HG02884 (cell line): ENCODE results near the gene EFL1.
"Not testable (repeated sequence)": the region's sequence is repeated elsewhere in the genome, so short reads cannot be mapped to it uniquely, and the experiment has no call there.

ENCODE experiments used
- ATAC-seq: cut with Tn5 transposase; IDR thresholded peaks from one replicate; pipeline ENCODE4 v1.9.1; 2021; ENCODE audit warnings: mild to moderate bottlenecking, moderate library complexity; ENCODE audit not compliant: unreplicated experiment

The EFL1 gene

DNA sequence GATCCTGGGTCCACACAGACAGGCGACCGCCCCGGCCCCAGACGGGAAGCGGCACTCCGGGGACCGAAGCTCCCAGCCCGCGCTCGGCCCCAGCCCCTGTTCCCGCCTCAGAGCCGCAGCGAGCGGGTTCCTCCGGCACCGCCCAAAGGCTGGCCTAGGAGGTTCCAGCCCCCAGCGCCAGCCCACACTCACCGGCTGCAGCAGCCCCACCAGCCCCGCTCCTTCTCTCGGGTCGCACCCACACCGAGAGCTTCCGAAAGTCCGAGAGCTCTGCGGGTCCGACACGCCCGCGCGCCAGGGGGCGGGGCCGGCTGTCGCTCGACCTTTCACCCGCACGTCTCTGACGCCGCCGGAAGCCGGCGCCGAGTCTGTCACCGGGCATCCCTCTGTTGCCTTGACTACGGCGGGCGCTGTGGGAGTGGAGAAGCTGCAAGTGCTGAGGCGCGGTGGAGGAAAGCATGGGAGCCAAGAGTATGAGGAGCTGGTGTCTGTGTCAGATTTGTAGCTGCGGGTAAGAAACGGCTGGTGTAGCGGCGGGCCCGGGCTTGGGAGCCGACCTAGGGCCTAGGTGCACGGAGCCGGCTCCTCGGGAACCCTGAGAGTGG, at the start of gene EFL1, which contains the start of gene SAXO2:
EFL1 (minus strand) TSS at position 313 of the 605 bp plus-strand sequence. CDS start 956 bp downstream, outside the sequence.
SAXO2 (plus strand) TSS at position 397 of the 605 bp plus-strand sequence; CDS start at position 459, 62 bp downstream.
- peak; percentile 89 for ATAC-seq

DNA sequence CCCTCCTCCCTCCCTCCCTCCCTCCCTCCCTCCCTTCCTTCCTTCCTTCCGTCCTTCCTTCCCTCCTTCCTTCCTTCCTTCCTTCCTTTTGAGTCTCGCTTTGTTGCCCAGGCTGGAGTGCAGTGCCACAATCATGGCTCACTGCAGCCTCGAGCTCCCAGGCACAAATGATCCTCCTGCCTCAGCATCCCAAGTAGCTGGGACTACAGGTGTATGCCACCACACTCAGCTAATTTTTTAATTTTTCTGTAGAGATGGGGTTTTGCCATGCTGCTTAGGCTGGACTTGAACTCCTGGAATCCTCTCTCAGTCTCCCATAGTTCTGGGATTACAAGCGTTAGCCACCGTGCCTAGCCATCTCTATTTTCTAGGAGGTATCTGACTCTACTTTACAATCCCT, 48.8 kb upstream of the EFL1 start:
- ATAC-seq, result not testable (repeated sequence)

DNA sequence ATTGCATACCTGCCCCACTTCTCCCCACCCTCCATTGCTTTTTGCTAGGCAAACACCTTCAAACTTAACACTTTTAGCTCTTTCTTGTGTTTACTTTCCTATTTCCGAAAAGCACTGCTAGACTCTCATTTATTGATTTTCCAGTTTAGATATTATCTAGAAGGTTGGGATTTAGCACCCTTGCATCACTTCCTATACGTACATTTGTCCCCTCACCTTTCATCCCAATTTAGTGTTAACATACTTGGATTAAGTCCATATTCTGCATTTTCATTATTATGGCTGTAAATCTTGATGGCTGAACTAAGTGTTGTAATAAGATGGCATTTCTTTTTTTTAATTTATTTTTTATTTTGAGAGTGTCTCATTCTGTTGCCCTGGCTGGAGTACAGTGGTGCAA, 47.3 kb upstream of the EFL1 start:
- ATAC-seq, result no peak

DNA sequence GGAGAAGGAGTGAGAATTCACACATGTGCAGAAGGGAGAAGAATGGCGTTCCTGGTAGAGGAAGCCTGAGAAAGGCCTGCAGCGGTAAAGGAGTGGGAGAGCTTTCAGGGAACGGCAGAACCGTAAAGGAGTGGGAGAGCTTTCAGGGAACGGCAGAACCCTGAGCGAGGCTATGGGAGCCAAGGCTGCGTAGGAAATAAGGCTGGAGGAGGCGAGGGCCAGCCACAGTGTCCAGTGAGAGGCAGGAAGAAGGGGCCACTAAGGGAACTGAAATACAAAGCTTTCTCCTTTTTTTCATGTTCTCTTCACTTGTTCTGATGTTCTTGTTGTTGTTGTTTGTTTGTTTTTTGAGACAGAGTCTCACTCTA, 45.2 kb upstream of the EFL1 start:
- no peak for ATAC-seq

DNA sequence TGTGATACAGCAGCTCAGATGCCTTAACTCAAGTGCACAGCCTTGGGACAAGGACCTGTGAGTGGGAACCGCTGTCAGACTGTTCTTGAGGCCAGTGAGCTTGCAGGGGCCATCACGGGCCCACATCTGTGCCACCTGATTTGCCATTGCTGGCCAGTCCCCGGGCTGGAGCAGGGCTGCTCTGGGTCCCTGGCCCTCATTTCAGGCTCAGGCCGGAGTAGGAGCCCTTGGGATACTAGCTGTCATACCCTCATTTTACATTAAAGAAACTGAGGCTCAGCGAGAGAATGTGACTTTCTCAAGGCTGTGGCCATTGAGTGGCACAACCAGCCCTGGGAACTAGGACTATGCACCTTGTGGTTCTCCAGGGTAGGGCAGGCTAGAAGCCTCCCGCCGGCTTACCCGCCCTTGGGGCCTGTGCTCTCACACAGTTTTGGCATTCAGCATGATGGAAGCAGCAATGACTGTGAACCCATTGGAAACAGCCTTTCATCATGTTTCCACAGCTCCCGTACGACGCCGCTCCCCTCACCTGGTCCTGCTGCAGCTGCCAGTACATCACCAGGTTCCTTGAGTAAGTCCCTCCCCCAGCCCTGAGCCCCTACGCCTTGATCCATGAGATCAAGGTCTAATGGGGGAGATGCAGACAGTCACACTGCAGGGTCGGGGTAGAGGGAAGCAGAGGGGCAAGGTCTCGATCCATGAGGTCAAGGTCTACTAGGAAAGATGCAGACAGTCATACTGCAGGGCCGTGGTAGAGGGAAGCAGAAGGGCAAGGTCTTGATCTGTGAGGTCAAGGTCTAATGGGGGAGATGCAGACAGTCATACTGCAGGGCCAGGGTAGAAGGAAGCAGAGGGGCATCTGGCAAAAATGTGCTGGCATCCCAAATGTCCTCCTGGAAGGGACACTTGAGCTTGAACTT, 44.5 kb upstream of the EFL1 start:
- ATAC-seq, result no peak

DNA sequence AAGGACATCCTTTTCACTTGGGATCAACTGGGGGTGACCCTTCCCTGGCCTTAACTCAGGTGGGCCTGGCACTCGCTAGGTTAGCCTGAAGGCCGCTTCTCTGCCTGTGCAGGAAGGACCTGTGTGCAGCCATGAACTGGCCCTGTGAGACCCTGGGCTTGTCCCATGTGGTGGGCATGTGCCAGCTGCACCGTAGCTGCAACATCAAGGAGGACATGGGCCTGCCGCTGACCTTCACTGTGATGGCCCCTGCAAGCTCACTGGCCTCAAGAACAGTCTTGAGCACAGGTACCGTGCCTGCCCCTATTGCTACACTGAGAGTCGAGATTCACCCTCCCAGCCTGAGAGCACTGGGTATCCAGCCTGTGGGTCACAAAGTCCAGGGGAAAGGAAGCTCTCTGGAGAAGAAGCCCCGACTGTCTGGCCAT, 43.1 kb upstream of the EFL1 start:
- no peak for ATAC-seq

DNA sequence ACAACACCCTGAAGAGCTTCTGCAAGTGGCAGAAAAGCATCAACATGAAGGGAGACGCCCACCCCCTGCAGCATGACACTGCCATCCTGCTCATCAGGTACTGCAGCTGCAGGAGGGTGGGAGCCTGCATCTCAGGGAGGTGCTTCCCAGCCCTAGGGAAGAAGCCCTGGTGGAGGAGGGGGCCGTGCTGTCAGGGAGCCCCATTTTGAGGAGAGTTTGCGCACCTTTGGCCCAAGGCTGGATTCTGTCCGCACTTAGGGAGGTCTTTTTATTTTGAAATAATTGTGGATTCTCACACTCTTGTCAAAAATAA, 42.2 kb upstream of the EFL1 start:
- ATAC-seq, result no peak

DNA sequence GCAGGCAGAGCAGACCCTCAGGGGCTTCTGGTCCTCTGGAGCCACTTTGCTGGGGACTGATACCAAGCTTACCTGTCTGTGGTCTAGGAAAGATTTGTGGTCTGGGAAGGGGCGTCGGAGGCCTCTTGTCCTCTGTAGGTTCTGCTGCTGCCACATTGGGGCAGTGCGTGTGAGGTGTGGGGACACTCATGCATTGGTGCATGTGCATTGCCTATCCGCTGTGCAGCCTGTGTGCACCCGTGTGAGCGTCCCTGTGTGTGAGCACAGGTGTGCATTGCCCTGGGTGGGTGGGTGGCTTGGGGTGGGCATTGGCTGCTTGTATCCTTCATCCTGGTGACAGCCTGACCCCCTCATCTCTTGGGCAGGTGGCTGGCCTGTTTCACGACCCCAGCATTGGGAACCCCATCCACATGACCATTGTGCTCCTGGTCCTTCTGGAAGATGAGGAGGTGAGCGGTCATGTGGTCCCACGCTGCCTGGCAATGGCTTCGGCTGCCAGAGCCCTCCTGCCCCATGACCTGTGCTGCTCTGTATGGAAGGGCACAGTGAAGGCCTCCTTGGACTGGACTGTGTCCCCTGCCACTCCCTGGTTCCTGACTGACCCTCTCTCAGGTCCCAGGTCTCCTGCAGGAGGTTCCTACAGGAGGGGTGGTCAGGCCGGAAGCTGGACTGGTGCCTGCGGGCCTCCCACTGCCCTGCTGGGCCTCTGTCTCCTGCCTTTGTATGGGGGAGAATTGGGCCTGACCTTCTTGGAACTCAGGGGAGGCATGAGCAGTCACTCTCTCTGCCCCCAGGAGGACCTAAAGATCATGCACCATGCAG, 41.6 kb upstream of the EFL1 start:
- ATAC-seq, result no peak

DNA sequence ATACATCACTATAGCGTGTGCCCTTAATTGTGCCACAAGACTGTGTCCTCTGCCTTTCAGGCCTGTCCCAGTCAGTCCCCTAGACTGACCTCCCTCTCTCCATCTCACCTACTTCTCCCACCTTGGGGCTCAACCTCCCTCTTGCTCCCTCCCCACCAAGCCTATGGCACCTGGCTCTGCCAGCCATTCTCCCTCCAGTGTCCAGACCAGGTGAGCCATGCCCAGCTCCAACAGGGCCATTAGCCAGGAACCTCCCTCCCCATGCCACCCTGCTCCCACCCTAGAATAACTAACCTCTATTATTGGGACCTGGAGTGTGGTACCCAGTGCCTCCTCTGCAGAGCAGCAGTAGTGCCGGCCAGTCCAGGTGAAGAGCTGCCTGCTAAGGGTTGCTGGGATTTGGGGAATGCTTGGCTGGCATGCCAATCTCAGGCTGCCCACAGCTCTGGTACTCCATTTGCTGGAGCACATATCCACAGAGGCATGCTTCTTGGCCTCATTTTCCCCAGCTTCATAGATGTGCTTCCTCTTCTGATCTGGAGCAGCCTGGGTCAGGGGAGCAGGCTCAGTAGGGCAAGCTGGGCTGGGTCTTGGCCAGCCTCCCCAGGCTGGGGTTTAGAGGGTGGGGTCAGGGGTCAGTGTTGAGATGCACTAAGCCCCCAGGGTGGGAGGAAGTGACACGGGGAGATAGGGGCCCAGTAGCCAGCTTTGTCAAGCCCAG, 38.9 kb upstream of the EFL1 start:
- ATAC-seq, result no peak

DNA sequence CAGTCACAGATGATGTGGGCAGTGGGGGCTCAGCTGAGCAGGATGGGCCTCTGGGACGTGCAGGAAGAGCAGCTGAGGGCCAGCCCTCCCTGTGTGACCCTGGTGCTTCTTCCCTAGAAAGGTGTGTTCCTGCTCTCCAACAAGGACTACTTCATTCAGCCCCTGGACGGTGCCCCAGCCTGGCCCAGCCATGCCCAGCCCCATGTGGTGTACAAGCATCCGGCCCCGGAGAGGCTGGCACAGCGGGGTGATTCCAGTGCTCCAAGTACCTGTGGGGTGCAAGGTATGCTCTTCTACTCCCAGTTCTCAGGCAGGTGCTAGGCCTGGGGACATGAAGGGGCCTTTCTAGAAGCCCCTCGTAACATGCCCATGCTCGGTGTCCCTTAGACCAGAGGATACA, 38.3 kb upstream of the EFL1 start:
- no peak for ATAC-seq

DNA sequence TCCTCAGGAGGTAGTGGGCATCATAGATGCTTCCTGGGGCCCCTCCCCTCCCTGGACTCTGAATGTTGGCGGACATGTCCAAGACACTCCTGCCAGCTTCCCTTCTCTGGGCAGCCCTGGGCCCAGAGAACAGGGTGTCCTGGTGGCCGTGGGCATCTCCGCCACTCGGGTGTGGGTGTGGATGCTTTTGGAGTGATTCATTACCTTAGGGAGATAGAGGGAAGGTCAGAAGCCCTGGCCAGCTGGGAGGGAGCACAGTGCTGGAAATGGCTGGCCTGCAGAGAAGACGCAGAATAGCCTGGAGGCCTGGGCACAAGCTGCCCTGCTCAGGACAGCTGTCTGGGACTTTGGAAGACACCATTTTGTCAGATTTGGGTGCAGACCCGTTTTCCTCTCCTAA, 37.8 kb upstream of the EFL1 start:
- ATAC-seq, result not testable (repeated sequence)

DNA sequence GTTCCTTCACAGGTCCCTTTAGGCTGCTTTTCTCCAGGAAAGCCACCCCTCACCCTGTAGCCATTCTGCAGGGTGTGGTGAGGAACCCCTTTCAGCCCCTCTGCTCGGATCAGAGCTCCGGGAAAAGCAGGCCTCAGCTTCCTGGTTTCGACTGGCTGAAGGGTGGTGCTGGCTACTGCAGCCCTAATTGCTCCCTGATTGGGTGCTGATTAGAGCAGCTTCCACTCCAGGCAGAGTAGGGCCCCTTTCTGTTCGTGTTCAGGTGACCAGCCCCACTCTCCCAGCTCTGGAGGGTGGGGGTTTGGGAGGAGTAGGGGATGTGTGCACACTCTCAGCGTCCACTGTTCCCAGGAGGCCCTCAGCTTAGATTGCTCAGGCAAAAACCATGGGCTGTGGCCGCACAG, 37.0 kb upstream of the EFL1 start:
- ATAC-seq, result not testable (repeated sequence)

DNA sequence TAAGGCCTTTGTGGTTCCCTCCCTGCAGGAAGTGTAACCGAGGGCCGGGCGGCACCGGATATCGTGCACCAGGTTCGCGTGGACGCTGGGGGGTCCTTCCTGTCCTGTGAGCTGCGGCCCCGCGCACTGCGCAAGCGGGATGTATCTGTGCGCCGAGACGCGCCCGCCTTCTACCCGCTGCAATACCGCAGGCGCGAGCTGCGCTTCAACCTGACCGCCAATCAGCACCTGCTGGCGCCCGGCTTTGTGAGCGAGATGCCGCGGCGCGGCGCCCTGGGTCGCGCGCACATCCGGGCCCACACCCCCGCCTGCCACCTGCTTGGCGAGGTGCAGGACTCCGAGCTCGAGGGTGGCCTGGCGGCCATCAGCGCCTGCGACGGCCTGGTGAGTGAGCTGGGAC, 36.0 kb upstream of the EFL1 start:
- ATAC-seq, result no peak

DNA sequence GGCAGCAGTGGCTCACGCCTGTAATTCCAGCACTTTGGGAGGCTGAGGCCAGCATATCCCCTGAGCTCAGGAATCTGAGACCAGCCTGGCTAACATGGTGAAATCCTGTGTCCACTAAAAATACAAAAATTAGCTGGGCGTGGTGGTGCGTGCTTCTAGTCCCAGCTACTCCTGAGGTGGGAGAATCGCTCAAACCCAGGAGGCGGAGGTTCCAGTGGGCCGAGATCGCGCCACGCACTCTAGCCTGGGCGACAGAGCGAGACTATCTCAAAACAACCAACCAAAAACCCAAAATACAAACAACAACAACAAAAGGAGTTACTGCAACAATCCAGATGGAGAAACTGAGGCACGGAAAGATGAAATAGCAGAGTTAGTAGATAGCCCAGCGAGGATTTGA, 35.5 kb upstream of the EFL1 start:
- ATAC-seq, result no peak

DNA sequence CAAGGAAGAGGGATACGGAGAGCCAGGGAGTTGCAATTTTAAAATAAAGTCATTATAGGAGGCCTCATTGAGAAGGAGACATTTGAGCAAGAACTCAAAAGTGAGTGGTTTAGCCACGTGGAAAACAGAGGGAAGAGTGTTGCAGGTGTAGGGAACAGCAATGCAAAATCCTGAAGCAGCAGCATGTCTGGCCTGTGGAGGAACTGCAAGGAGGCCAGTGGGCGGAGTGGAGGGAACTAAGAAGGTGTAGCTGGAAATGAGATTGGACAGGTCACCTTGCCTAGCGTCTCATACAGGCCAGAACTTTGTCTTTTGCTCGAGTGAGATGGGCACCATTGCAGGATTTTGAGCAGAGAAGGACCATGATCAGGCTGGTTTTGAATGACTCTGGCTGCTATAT, 35.0 kb upstream of the EFL1 start:
- no peak for ATAC-seq

DNA sequence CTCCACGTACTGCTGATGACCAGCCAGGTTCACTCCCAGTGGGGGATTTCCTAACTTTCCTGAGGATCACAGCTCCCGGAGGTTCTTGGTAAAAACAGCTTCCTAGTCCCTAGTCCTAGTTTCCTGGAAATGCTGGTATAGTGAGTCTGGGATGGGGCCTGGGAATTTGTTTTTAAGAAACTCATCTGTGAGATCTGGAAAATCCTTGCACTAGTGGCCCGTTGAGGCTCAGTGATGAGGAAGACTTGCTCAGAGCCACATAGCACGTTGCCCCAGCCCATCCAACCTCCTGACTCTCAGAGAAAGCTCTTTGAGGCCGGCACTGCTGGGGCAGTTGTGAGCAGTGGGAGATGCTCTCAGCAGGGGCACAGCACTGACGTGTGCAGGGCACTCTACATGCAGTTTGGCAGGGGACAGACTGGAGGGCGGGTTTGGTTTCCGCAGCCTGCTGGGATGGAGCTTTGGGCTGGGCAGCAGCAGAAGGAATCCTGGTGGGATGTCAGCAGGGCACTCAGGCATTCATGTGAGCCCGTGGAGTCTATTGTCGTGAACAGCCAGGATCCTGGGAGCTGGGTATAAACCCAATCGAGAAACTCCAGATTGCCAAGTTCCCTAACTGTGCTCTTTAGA, 31.6 kb upstream of the EFL1 start:
- ATAC-seq, result no peak

DNA sequence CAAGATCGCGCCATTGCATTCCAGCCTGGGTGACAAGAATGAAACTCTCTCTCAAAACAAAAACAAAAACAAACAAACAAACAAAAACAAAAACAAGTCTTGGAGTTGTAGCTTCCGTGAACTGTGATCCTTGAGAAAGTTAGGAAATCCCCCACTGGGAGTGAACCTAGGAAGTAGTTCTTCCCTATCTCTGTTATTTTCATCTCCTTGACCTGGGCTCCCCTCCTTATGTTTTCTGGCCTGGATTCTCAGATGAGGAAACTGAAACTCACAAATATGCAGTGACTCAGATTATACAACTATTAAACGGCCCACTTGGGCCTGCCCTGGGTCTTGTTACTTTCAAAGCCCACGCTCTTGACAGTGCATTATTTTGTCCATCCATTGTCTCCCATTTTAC, 29.7 kb upstream of the EFL1 start:
- no peak for ATAC-seq

DNA sequence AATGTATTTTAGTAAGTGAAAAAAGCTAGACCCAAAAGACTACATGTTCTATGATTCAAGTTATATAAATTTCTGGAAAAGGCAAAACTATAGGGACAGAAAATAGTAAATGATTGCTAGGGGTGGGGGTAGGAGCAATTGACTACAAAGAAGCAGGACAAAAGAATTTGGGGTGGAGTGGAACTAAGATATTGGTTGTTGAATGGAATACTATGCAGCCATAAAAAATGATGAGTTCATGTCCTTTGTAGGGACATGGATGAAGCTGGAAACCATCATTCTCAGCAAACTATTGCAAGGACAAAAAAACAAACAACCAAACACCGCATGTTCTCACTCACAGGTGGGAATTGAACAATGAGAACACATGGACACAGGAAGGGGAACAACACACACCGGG, 25.7 kb upstream of the EFL1 start:
- not testable (repeated sequence) for ATAC-seq

DNA sequence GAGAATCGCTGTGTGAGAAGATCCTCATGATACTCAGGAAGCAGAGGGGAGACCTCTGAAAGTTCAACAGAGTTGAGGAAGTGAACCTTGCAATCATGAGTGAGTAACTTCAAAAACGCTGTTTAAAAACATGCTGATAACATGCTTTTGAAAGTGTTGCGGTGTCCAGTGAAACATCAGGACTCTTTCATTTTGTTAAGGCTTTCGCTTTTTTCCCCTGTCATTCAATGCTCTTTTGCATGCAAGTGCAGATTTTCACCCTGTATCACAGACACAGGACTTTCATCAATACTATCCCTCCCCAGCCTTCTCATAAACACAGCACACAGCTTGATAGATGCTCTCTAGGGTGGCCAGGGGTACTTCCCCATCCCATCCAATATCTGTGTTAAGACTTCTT, 23.9 kb upstream of the EFL1 start:
- ATAC-seq, result peak; percentile 90

DNA sequence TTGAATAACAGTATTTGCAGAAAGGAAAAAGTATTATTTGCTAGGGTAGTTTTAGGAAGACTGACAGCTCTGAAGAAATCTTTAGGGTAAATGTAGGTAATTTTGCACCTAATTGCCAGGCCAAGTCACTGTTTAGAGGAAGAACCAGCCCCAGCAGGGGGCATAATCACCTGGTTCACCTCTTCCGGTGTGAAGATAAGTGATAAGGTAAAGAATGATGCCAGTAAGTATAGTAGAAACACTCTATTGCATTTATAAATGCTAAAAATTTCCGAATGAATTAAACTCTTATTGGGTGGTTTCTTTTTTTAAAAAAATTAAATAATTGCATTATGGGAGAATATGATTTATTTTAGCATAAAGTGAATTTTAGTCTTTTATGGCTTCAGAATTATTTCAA, 21.8 kb upstream of the EFL1 start:
- not testable (repeated sequence) for ATAC-seq
